Eye (tissue), 1 donor: Measurements from ENCODE around the gene CCL24.
"Not testable (repeated sequence)": the region's sequence is repeated elsewhere in the genome, so short reads cannot be mapped to it uniquely, and the experiment has no call there.

Experiments used
- DNase-seq: peaks from one replicate; pipeline ENCODE4 v3.0.0-alpha.2; 2015

CCL24 gene

GRCh38 chr7:75779516-75779915, 34.1 kb downstream of the CCL24 start:
- DNase-seq: not testable (repeated sequence)

- DNase-seq: not testable (repeated sequence)
Observed at GRCh38 chr7:75779035-75779434, 34.6 kb downstream of the CCL24 start.

- DNase-seq: no peak
Observed at GRCh38 chr7:75776295-75776971, 37.2 kb downstream of the CCL24 start.

GRCh38 chr7:75773958-75774357, 39.6 kb downstream of the CCL24 start:
- DNase-seq: not testable (repeated sequence)

- DNase-seq: no peak
Observed at GRCh38 chr7:75772081-75773077, 41.2 kb downstream of the CCL24 start, which contains the start of gene CCL26. CCL26 (minus strand) TSS chr7:75772211; CDS start chr7:75772176, 35 bp downstream.

DNA sequence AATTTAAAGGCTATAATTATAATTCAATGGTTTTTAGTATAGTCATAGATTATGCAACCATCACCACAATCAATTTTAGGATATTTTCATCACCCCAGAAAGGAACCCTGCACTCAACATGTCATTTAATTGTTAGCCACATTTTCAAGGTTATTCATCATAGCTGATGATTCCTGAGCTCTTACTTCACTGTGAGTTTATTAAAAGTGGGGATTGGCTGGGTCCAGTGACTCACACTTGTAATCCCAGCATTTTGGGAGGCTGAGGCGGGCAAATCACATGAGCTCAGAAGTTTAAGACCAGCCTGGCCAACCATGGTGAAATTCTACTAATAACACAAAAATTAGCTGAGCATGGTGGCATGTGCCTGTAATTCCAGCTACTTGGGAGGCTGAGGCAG, 42.4 kb downstream of the CCL24 start:
- no peak for DNase-seq

GRCh38 chr7:75762350-75762917, 51.2 kb downstream of the CCL24 start:
- peak; percentile 79 for DNase-seq

DNA sequence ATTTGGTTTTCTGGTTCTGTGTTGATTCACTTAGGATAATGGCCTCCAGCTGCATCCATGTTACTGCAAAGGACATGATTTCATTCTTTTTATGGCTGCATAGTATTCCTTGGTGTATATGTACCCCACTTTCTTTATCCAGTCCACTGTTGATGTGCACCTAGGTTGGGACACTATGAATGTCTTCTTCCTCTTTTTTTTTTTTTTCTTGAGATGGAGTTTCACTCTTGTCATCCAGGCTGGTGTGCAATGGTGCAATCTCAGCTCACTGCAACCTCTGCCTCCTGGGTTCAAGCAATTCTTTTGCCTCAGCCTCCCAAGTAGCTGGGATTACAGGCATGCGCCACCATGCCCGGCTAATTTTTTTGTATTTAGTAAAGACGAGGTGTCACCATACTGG, 51.8 kb downstream of the CCL24 start:
- not testable (repeated sequence) for DNase-seq
